ENCODE measurements around the gene NDE1.

The NDE1 gene

GRCh38 chr16:15639061-15639568 lies 10.9 kb upstream of the NDE1 start:
- no peak for TF ChIP-seq CTCF (IDR thresholded peaks at IDR 0.05; ENCODE audit: low read depth, low read length)
- no peak for DNase-seq (ENCODE audit: low read depth in 2 of 2)
- no peak overlapping the region for H3K4me3 ChIP-seq (replicated peaks in 1 of 2; ENCODE audit: low read depth in 2 of 2, low read length in 2 of 2)

GRCh38 chr16:15640966-15641365 lies 9.1 kb upstream of the NDE1 start:
- no peak for DNase-seq (ENCODE audit: low read depth in 2 of 2)
- H3K4me3 ChIP-seq (replicated peaks in 1 of 2; ENCODE audit: low read depth in 2 of 2, low read length in 2 of 2) = no peak overlapping the region
- no peak for TF ChIP-seq CTCF (IDR thresholded peaks at IDR 0.05; ENCODE audit: low read depth, low read length)

- H3K4me3 ChIP-seq (replicated peaks in 1 of 2; ENCODE audit: low read depth in 2 of 2, low read length in 2 of 2) = peak overlapping the region; percentile 95 to 97
- no peak for TF ChIP-seq CTCF (IDR thresholded peaks at IDR 0.05; ENCODE audit: low read depth, low read length)
- no peak for DNase-seq (ENCODE audit: low read depth in 2 of 2)
Observed at GRCh38 chr16:15641753-15642556, 8.1 kb upstream of the NDE1 start.

GRCh38 chr16:15642557-15643047 lies 7.4 kb upstream of the NDE1 start:
- TF ChIP-seq CTCF (IDR thresholded peaks at IDR 0.05; ENCODE audit: low read depth, low read length) = peak; percentile 36
- H3K4me3 ChIP-seq (replicated peaks in 1 of 2; ENCODE audit: low read depth in 2 of 2, low read length in 2 of 2) = peak overlapping the region; percentile 95 to 97
- DNase-seq (ENCODE audit: low read depth in 2 of 2) = peak; percentile 52 to 62

- H3K4me3 ChIP-seq (replicated peaks in 1 of 2; ENCODE audit: low read depth in 2 of 2, low read length in 2 of 2) = peak within 1 kb of the TSS; percentile 95 to 97
- peak; percentile 58 for TF ChIP-seq CTCF (IDR thresholded peaks at IDR 0.05; ENCODE audit: low read depth, low read length)
- peak; percentile 96 to 97 for DNase-seq (ENCODE audit: low read depth in 2 of 2)
Observed at GRCh38 chr16:15643048-15643945, 6.7 kb upstream of the NDE1 start, which contains the start of gene MARF1. MARF1 (minus strand) TSS chr16:15643154; CDS start chr16:15639233, 3,921 bp downstream.

GRCh38 chr16:15643946-15644250 lies 6.1 kb upstream of the NDE1 start:
- H3K4me3 ChIP-seq (replicated peaks in 1 of 2; ENCODE audit: low read depth in 2 of 2, low read length in 2 of 2) = peak overlapping the region; percentile 82 to 85
- no peak for DNase-seq (ENCODE audit: low read depth in 2 of 2)
- TF ChIP-seq CTCF (IDR thresholded peaks at IDR 0.05; ENCODE audit: low read depth, low read length) = no peak

Measured in cardiac fibroblast (primary cell).